Suppressor macrophage treated with lipopolysaccharide for 1 hour (primary cell): ENCODE measurements around the gene MTA3.
A peak's percentile ranks its signal among the peaks of the same experiment; 100 is the strongest.

Experiments
- DNase-seq, 3 donors: peaks; one replicate each; pipeline ENCODE4 v3.0.0-alpha.2; 2020 to 2022

Gene MTA3

GRCh38 chr2:42742740-42743658 is 174.6 kb downstream of the MTA3 start:
- no peak for DNase-seq

DNA sequence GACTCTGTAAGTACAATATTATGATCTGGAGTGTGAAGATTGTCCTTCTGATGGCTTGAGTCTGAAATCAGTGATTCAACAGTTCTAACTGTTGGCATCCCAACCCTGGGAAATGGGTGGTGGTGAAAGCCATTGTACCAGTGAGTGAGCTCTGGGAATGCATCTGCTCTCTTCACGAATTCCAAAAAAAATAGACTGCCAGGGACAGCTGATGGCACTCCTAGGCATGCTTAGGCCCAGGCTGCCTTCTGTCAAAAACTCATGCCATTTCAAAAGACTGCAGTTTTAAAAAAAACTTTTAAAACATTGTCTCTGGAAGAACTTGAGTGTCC is 175.2 kb downstream of the MTA3 start:
- DNase-seq: no peak

DNA sequence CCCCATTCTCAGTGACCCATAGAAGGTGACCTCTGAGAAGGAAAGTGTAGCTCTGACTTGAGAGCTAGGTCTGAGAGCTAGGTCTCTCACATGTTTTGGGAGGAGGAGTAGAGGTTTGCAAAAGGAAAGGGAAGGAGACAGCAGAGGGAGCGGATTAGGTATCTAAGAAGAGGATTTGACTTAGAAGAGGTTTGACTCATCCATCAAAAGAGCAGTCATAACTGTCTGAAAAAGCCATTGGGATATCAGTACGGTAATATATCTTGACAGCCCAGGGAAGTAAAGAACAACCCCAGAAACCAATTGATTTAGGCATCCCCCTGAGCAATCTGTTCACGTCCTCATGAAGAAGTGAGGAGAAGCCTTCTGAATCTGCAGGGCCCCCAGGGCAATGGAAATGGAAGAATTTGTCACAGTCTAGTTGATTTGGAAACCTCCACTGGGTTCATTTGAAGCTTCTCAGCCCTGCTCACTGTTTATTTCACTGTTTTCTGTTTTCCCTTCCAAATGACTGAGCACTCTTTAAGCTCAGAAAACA is 176.2 kb downstream of the MTA3 start:
- no peak for DNase-seq

GRCh38 chr2:42747422-42747821 is 179.0 kb downstream of the MTA3 start:
- no peak for DNase-seq

DNA sequence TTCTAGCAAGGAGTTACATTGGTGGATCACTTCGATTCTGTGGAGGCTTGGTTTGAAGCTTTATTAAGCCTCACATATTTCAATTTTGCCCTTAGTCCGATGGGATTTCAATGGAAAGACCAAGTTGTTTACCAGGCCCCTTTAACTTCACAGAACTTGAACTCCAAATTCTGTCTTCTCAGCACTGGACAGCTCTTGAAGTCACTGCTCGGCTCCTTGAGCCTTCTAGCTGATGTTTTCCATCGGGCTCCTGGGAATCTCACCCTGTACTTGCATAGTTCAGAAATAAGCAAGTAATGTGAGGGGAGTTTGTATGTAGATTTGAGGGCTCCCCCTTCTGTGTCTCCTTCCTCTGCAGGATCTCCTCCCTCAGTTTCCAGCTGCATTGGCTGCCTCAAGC is 180.4 kb downstream of the MTA3 start:
- no peak for DNase-seq

DNA sequence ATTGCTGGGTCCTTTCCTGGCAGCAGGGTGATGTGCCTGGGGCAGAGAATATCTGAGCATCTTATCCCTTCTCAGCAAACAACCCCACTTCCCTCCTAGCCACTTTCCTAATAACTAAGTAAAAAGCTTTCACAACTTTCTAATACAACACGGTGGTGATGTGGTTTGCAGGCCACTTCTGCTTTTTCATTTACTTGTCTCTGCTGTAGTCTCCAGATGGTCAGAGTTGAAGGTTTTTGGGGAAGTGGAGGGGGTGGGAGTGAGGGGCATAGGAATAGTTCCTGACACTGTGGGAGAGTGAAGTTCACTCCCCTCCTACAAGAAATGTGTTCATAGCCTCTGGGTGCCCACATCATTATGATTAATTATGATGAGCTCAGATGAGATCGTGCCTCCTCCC is 183.9 kb downstream of the MTA3 start:
- DNase-seq: peak; percentile 90 to 96 (median 94)

DNA sequence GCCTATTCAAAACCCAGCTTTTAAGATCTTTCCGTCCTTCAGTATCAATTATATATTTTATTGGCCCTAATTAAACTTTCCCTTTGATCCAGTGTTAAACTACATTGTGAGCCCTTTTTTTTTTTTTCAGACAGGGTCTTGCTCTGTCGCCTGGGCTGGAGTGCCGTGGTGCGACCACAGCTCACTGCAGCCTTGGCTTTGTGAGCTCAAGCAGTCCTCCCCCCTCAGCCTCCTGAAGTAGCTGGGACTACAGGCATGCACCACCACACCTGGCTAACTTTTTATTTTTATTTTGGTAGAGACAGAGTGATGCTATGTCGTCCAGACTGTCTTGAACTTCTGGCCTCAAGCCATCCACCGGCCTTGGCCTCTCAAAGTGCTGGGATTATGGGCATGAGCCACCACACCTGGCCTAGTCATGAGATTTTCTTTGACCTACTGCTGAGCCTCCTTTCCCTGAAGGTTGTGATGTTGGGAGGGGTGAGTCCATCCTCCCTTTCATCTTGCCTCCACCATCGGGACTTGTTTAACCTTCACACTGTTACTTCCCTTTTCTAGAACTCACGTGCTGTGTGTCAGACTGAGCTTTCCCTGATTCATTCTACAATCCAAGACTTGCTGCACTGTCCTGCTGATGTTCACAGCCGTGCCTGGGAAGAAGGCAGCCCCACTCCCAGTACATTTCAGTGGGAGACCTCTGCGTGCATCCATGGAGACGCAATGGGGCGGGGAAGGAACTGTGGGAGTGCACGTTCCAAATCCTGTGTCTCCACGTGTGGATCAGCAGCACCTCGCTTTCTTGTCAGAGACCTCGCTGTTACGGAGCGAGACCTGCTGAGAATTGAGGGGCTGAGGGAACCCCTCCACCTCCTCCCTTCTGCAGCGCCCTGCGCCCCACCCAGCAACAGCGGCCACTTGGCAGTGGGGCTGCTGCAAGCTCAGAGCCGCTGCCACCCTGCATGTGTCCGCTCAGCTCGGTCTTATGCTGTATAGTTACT is 184.7 kb downstream of the MTA3 start:
- peak; percentile 64 to 82 (median 75) for DNase-seq

DNA sequence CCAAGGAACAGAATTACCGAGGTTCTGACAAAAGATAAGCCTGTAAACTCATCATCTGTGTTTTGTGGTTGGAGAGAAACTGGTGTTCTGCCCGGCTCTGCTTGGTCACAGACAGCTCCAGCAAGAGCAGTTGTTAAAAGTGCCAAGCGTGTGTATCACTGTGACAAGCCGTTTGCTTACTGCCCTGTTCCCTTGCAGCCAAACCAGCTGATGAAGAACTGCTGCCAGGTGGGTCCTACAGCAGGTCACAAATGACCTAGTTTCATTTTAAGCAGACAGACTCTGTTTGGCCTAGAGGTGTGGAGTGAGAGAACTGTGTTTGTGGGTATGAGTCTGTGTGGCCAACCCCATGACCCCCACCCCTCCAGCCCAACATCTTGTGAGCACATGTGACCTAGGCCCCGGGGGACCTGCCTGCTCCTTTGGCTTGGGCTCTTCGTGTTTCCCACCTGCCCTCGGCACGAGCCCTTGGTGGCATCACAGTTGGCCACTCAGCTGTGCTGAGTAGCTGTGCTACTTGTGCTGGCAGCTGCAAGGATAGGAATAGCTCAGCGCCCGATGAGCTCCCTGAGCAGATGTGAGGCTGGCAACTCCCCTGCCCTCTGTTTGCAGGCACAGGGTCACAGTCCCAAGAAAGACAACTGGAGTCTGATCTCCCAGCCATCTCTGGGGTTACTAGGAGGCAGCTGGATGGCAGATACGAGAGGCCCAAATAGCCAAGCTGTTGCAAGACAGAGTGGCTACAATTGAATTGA is 185.8 kb downstream of the MTA3 start:
- peak in 1 of 3 donors; percentile 22 for DNase-seq

GRCh38 chr2:42754776-42755140 is 186.3 kb downstream of the MTA3 start:
- DNase-seq: no peak

GRCh38 chr2:42755191-42755880 is 186.9 kb downstream of the MTA3 start:
- DNase-seq: peak; percentile 72 to 82 (median 74)

DNA sequence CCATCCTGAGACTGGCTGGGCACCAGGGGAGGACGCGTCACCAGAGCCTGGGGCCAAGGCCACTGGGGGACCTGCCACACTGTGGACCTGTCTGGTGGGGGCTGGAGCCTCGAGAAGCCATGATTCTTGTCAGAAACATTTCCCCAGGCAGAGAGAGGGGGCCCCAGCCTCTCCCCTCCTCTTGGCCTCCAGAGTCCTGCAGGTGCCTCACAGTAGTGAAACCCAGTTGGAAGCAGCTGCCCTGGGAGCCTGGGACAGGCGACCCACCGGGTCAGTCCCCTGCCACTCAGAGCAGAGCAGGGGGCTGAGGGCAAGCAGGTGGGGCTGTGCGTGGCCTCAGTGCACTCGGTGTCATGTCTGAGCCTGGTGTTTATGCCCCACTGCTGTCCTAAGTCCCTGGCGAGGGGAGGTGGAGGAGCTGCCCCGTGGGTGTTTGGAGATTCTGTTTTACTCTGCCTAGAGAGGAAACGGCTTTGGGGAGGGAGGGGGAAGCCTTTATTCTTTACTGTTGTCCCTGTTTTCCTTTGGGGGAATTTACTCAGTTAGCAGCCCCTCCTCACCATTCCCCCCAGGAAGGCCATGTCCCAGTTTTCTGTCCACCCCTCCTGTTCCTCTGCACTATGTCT is 187.8 kb downstream of the MTA3 start:
- DNase-seq: peak in 1 of 3 donors; percentile 36

DNA sequence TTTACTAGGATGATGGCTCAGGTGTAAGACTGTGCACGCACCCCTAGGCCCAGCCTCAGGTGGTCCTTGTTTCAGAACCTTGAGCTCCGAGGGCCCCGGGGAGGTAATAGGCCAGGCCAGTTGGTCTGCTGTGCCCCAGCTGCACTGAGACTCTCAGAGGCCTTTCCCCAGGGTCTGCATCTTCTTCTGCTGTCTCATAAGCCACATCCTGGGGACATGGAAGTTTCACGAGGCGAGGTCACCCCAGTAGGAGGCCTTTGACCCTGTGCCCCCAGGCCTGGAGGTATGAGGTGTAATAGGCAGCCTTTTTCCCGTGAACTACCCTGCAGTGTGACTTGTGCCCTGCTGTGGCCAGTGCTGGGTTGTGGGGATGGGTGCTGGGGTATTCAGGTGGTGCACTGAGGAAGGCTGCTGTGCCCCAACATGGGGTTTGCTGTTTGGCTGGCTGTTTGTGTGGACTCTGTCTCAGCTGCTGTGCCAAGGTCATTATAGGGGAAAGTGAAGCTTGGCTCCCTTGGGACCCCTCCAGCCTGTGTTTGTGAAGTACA is 188.6 kb downstream of the MTA3 start:
- peak in 1 of 3 donors; percentile 28 for DNase-seq

GRCh38 chr2:42757981-42758740 is 189.7 kb downstream of the MTA3 start:
- DNase-seq: peak; percentile 33 to 43 (median 40)

DNA sequence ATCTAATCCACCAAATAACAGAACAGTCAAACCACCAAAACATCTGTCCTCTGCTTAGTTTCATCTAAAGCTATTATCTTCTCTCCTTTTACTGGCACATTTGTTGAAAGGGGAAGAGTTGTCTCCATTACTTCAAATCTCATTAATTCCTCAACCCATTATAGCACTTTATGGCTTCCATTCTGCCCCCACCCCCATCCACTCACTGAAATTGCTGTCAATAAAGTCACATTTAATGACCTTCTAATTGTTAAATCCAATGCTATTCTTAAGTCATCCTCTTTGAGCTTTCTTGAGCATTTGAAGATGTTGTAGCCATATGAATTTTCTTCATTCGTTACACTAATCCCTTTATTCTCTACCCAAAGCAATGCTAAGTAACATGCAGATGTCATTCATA is 190.3 kb downstream of the MTA3 start:
- no peak for DNase-seq

GRCh38 chr2:42761554-42761953 is 193.1 kb downstream of the MTA3 start:
- DNase-seq: no peak

DNA sequence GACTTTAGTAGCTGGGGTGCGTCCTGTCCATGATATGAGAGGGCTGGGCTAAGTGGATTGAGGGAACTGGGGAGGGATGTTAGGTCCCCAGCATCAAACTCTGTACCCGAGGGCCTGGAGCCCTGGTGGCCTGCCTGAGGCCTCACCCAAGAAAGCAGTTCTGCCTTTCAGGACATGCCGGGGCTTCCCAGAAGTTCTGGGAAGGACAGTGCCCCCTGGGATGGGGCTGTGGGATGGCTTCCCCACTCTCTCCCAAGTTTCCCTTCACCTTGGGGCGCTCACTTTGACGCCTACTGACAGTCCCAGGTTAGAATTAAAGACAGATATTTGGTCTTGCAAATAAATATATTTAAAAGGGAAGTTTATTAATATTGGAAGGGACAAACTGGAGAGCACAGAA is 193.7 kb downstream of the MTA3 start:
- DNase-seq: no peak

- no peak for DNase-seq
These were observed 194.7 kb downstream of the MTA3 start for GRCh38 chr2:42762823-42763804.

DNA sequence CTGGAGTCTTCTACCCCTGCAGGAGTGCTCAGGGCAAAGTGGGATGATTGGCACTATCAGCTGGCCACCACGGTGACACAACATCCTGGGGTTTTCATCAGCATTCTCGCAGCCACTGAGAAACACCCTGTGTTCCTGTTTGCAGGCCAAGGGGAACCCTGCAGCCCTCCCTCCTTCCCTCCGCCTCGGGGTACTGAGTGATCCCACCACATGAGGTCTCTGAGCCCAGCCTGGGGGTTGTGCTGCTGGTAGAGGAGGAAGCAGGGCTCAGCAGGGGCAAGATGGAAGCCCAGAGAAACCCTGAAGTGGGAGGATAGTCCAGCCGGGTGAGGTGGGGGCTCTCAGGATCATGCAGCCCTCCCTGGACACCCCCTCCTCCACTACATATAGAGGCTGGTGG is 195.7 kb downstream of the MTA3 start, which contains the start of gene OXER1:
TSS of gene OXER1 (minus strand) at position 40 of the 400 bp plus-strand sequence. CDS start 73 bp downstream, outside the sequence.
- peak; percentile 79 to 85 (median 80) for DNase-seq

DNA sequence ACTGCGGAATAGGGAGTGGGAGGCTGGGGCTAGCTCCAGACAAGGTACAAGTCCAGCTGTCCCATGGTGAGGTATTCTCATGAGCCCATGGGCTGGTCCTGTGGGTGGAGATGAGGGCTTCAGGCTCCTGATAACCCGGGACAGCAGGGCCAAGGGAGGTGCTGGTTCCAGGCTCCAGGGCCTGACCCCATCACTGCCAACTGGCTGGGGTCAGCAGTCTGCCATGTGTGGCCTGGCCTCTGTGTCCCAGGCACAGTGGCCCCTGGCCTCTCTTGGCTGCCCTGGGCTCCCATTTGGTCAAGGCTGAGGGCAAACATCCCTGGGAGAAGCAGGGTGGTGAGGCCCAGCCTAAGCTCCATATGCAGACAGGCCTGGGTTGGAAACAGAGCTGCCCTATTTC is 196.5 kb downstream of the MTA3 start:
- no peak for DNase-seq
